NCI-H2196 treated with DMSO at 0.1 percent for 48 hours (cell line): Measurements from ENCODE around the gene ATP5F1A.

ENCODE experiments used
- DNase-seq: peaks from one replicate; lab custom pipeline; 2025; ENCODE audit not compliant: unreplicated experiment; lab: John Stamatoyannopoulos, UW

ATP5F1A gene

GRCh38 chr18:46073474-46074331 is 24.4 kb downstream of the ATP5F1A start:
- peak; percentile 20 for DNase-seq

- no peak for DNase-seq
Observed at GRCh38 chr18:46072959-46073358, 25.1 kb downstream of the ATP5F1A start.

- DNase-seq: no peak
Observed at GRCh38 chr18:46072376-46072867, 25.7 kb downstream of the ATP5F1A start.

GRCh38 chr18:46071653-46072375 is 26.3 kb downstream of the ATP5F1A start, which contains the start of gene PSTPIP2:
PSTPIP2 (minus strand) TSS chr18:46072260; CDS start chr18:46072188, 72 bp downstream.
- no peak for DNase-seq

GRCh38 chr18:46070815-46071652 is 27.1 kb downstream of the ATP5F1A start:
- no peak for DNase-seq

GRCh38 chr18:46070232-46070631 is 27.9 kb downstream of the ATP5F1A start:
- DNase-seq: no peak

GRCh38 chr18:46069524-46069923 is 28.6 kb downstream of the ATP5F1A start:
- DNase-seq: no peak

- no peak for DNase-seq
Observed at GRCh38 chr18:46068763-46069162, 29.3 kb downstream of the ATP5F1A start.

GRCh38 chr18:46067438-46068007 is 30.6 kb downstream of the ATP5F1A start:
- DNase-seq: no peak

GRCh38 chr18:46062781-46063180 is 35.3 kb downstream of the ATP5F1A start:
- no peak for DNase-seq

GRCh38 chr18:46061796-46062195 is 36.3 kb downstream of the ATP5F1A start:
- no peak for DNase-seq

- DNase-seq: no peak
Observed at GRCh38 chr18:46061387-46061786, 36.7 kb downstream of the ATP5F1A start.

- no peak for DNase-seq
Observed at GRCh38 chr18:46060359-46060841, 37.7 kb downstream of the ATP5F1A start.

GRCh38 chr18:46055838-46056230 is 42.3 kb downstream of the ATP5F1A start:
- DNase-seq: no peak

GRCh38 chr18:46054956-46055837 is 42.9 kb downstream of the ATP5F1A start:
- no peak for DNase-seq

- no peak for DNase-seq
Observed at GRCh38 chr18:46053368-46054095, 44.6 kb downstream of the ATP5F1A start.

- no peak for DNase-seq
Observed at GRCh38 chr18:46051731-46052461, 46.2 kb downstream of the ATP5F1A start.

GRCh38 chr18:46050268-46050667 is 47.8 kb downstream of the ATP5F1A start:
- no peak for DNase-seq
